ENCODE measurements around the gene ASMT.

DNA sequence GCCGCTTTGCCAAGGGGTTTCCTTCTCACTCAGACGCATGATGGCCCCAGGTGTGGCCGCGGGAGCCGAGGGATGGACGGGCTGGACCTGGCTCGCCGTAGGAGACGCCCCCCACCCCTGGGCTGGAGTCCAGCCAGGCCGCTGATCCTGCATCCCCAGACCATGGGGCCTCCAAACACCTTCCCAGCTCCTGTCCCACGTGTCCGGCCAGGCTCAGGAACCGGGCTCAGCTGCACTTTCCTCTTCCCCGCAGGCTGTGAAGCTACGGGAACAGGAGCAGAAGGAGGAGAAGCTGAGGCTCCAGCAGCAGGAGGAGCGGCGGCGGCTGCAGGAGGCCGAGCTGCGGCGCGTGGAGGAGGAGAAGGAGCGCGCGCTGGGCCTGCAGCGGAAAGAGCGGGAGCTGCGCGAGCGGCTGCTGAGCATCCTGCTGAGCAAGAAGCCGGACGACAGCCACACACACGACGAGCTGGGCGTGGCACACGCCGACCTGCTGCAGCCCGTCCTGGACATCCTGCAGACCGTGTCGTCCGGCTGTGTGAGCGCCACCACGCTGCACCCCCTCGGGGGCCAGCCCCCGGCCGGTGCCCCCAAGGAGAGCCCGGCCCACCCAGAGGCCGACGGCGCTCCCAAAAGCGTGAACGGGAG, 14.3 kb upstream of the ASMT start:
- TF ChIP-seq CTCF (IDR thresholded peaks at IDR 0.05; ENCODE audit: insufficient read depth, low read length, poor library complexity, severe bottlenecking) (no peak), EZH2phosphoT487 (conservative IDR thresholded peaks at IDR 0.05; ENCODE audit: low read length) (no peak)
